ENCODE measurements around the gene DENND2A. TPM values are rescaled to one million over a fixed set of nuclear protein-coding genes. Genes with fewer than 3 reads are reported as not detected.

Gene DENND2A
- total and polyA plus RNA-seq, 10 of the 15 experiments (the other 5 are each of a cell fraction or from before 2014, with no cell fraction given), result 0.01 TPM; not detected in 9

DNA sequence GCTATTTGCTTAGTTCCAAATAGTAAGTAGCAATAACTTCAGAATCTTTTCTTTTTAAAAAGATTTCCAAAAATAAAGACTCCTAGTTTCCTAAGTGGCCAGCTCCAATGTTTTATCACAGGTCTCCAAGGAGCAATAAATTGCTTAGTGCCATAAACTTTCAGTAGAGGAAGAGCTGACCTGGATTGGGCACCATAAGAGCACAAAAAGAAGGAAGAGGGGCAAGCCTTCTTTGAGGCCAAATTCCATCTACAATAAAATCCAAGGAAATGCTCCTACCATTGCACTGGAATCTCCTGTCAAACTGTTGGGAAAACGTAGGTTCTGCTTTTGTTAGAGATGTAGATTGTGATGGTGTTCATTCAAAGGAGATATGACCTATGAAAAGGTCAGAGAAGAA, 64.0 kb downstream of the DENND2A start:
- no peak for FAIRE-seq

More for the DNA sequence above, 64.0 kb downstream of the DENND2A start:
- no peak overlapping the region for H3K4me2 ChIP-seq (ENCODE audit: control insufficient read depth, insufficient read depth)
- no peaks in the 10 kb centered on the region for H3K79me2 ChIP-seq (ENCODE audit: control insufficient read depth, insufficient read depth, low read length)
- no peak overlapping the region for H3K4me3 ChIP-seq
- no peaks in the 10 kb centered on the region for H4K20me1 ChIP-seq (ENCODE audit: control insufficient read depth, insufficient read depth)
- in situ Hi-C loops (cut with MboI), result no loop called here
- ATAC-seq (no peak), DNase-seq (ENCODE audit: low read depth, low spot score) (no peak)
- 0% methylated on average over 1 of the region's 1 CpG for WGBS (ENCODE audit: insufficient coverage, insufficient replicate concordance, low lambda C conversion rate, missing lambda C conversion rate)
- H3K27me3 ChIP-seq (replicated peaks in 1 of 2; ENCODE audit: control insufficient read depth in 2 of 2, insufficient read depth in 2 of 2, low read length in 1 of 2), result peaks cover 0 to 2% of the 10 kb centered on the region in 2 experiments; a peak in 2 of 4 replicates
- RAD21 ChIA-PET (ENCODE audit: unreplicated experiment), result no interaction called here
- no peak overlapping the region for H2AFZ ChIP-seq (ENCODE audit: control insufficient read depth, low read depth, low read length)
- no peaks in the 10 kb centered on the region for H3K9me3 ChIP-seq (replicated peaks; ENCODE audit: control insufficient read depth, insufficient read depth, low read length)
- SMC1A ChIA-PET (ENCODE audit: uncharacterized antibody, unreplicated experiment), result interaction anchor here (0.6 to 1.1 kb wide), 3 partner anchors 11 to 908 kb away, joined by 3 read pairs; no protein-coding TSS in a partner anchor
- H3K27ac ChIP-seq (ENCODE audit: control insufficient read depth, insufficient read depth), result no peak overlapping the region
- BruUV-seq (replicated peaks), result no TSS peak
- no peak for TF ChIP-seq NR2C2 (IDR thresholded peaks at IDR 0.05; ENCODE audit: borderline replicate concordance, control insufficient read depth, insufficient read length, low read depth)
- TF ChIP-seq BCL11A (IDR thresholded peaks at IDR 0.05; ENCODE audit: low read depth, low read length), result no peak
- TF ChIP-seq RFX5 (IDR thresholded peaks at IDR 0.05; ENCODE audit: low read depth, low read length), result no peak
- TF ChIP-seq TARDBP (IDR thresholded peaks at IDR 0.05; ENCODE audit: borderline replicate concordance), result no peak
- TF ChIP-seq CREM (IDR thresholded peaks at IDR 0.05; ENCODE audit: low read depth), result no peak
- no peak for TF ChIP-seq ZNF24 (IDR thresholded peaks at IDR 0.05)
- no peak for TF ChIP-seq SP1 (IDR thresholded peaks at IDR 0.05; ENCODE audit: low read depth, low read length)
- no peak for TF ChIP-seq NBN (IDR thresholded peaks at IDR 0.05)
- no peak for TF ChIP-seq RB1 (IDR thresholded peaks at IDR 0.05; ENCODE audit: borderline replicate concordance)
- TF ChIP-seq JUNB (IDR thresholded peaks at IDR 0.05), result no peak
- no peak for TF ChIP-seq RELA (IDR thresholded peaks at IDR 0.05; ENCODE audit: borderline replicate concordance, partially characterized antibody)
- TF ChIP-seq, protein P1, sequence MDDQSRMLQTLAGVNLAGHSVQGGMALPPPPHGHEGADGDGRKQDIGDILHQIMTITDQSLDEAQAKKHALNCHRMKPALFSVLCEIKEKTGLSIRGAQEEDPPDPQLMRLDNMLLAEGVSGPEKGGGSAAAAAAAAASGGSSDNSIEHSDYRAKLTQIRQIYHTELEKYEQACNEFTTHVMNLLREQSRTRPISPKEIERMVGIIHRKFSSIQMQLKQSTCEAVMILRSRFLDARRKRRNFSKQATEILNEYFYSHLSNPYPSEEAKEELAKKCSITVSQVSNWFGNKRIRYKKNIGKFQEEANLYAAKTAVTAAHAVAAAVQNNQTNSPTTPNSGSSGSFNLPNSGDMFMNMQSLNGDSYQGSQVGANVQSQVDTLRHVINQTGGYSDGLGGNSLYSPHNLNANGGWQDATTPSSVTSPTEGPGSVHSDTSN (IDR thresholded peaks at IDR 0.05; ENCODE audit: insufficient replicate concordance, low read depth, low read length), result no peak
- TF ChIP-seq, protein P2, sequence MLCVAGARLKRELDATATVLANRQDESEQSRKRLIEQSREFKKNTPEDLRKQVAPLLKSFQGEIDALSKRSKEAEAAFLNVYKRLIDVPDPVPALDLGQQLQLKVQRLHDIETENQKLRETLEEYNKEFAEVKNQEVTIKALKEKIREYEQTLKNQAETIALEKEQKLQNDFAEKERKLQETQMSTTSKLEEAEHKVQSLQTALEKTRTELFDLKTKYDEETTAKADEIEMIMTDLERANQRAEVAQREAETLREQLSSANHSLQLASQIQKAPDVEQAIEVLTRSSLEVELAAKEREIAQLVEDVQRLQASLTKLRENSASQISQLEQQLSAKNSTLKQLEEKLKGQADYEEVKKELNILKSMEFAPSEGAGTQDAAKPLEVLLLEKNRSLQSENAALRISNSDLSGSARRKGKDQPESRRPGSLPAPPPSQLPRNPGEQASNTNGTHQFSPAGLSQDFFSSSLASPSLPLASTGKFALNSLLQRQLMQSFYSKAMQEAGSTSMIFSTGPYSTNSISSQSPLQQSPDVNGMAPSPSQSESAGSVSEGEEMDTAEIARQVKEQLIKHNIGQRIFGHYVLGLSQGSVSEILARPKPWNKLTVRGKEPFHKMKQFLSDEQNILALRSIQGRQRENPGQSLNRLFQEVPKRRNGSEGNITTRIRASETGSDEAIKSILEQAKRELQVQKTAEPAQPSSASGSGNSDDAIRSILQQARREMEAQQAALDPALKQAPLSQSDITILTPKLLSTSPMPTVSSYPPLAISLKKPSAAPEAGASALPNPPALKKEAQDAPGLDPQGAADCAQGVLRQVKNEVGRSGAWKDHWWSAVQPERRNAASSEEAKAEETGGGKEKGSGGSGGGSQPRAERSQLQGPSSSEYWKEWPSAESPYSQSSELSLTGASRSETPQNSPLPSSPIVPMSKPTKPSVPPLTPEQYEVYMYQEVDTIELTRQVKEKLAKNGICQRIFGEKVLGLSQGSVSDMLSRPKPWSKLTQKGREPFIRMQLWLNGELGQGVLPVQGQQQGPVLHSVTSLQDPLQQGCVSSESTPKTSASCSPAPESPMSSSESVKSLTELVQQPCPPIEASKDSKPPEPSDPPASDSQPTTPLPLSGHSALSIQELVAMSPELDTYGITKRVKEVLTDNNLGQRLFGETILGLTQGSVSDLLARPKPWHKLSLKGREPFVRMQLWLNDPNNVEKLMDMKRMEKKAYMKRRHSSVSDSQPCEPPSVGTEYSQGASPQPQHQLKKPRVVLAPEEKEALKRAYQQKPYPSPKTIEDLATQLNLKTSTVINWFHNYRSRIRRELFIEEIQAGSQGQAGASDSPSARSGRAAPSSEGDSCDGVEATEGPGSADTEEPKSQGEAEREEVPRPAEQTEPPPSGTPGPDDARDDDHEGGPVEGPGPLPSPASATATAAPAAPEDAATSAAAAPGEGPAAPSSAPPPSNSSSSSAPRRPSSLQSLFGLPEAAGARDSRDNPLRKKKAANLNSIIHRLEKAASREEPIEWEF (IDR thresholded peaks at IDR 0.05; ENCODE audit: insufficient replicate concordance, low read depth, low read length), result no peak
- no peaks in the 10 kb centered on the region for H3K36me3 ChIP-seq (ENCODE audit: control insufficient read depth in 2 of 2, insufficient read depth in 2 of 2, low read length in 1 of 2)
- intact Hi-C loops (cut with micrococcal nuclease; ENCODE audit: unreplicated experiment), result no loop called here
- H3K4me1 ChIP-seq (ENCODE audit: control insufficient read depth, insufficient read depth, low read length), result no peaks in the 10 kb centered on the region
- H3K9ac ChIP-seq (ENCODE audit: control insufficient read depth, insufficient read depth, low read length), result no peak overlapping the region
- POLR2A ChIA-PET, result no interaction called here
- CTCF ChIA-PET, result interaction anchor here (0.5 to 0.6 kb wide), 2 partner anchors 104 to 699 kb away, joined by 3 read pairs; no protein-coding TSS in a partner anchor

All from GM12878 (cell line).